GM18861 (cell line): ENCODE data around the gene DCTN3.

ENCODE experiments used
- ATAC-seq: cut with Tn5 transposase; IDR thresholded peaks from one replicate; pipeline ENCODE4 v1.9.1; 2021; ENCODE audit not compliant: unreplicated experiment

Gene DCTN3

GRCh38 chr9:34620061-34620994 lies at the start of gene DCTN3:
Gene DCTN3, minus strand, starts transcription at chr9:34620495. Its CDS starts 31 bp downstream, at chr9:34620464.
- peak; percentile 96 for ATAC-seq

GRCh38 chr9:34665381-34666250 lies 45.3 kb upstream of the DCTN3 start:
- ATAC-seq = peak; percentile 50

- no peak for ATAC-seq
Observed at GRCh38 chr9:34665067-34665380, 44.7 kb upstream of the DCTN3 start.

GRCh38 chr9:34664281-34665066 lies 44.2 kb upstream of the DCTN3 start:
- ATAC-seq = peak; percentile 36

- no peak for ATAC-seq
Observed at GRCh38 chr9:34663303-34663605, 43.0 kb upstream of the DCTN3 start.

- no peak for ATAC-seq
Observed at GRCh38 chr9:34662526-34663302, 42.4 kb upstream of the DCTN3 start, which contains the start of gene CCL27. Gene CCL27, minus strand, starts transcription at chr9:34662657. Its CDS starts 24 bp downstream, at chr9:34662633.

- ATAC-seq = no peak
Observed at GRCh38 chr9:34659592-34660253, 39.4 kb upstream of the DCTN3 start.

- no peak for ATAC-seq
Observed at GRCh38 chr9:34658461-34658860, 38.2 kb upstream of the DCTN3 start.

- no peak for ATAC-seq
Observed at GRCh38 chr9:34656992-34657391, 36.7 kb upstream of the DCTN3 start.

- no peak for ATAC-seq
Observed at GRCh38 chr9:34655394-34655793, 35.1 kb upstream of the DCTN3 start.

- no peak for ATAC-seq
Observed at GRCh38 chr9:34654323-34655051, 34.2 kb upstream of the DCTN3 start.

GRCh38 chr9:34653151-34654072 lies 33.1 kb upstream of the DCTN3 start:
- ATAC-seq = no peak

- no peak for ATAC-seq
Observed at GRCh38 chr9:34652602-34653000, 32.3 kb upstream of the DCTN3 start.

- ATAC-seq = no peak
Observed at GRCh38 chr9:34651876-34652601, 31.7 kb upstream of the DCTN3 start, which contains the start of gene IL11RA. Gene IL11RA, plus strand, starts transcription at chr9:34652185. Its CDS starts 3,033 bp downstream, at chr9:34655218.

- ATAC-seq = no peak
Observed at GRCh38 chr9:34651321-34651720, 31.0 kb upstream of the DCTN3 start.

GRCh38 chr9:34650816-34651215 lies 30.5 kb upstream of the DCTN3 start:
- no peak for ATAC-seq

- ATAC-seq = no peak
Observed at GRCh38 chr9:34648673-34649072, 28.4 kb upstream of the DCTN3 start.
